Osteoblast (primary cell): Measurements from ENCODE around the gene ATP13A2. TPM values are rescaled to one million over a fixed set of nuclear protein-coding genes. Genes with fewer than 3 reads are reported as not detected.

ENCODE experiments used
- DNase-seq: peaks from one replicate; pipeline ENCODE4 v3.0.0; 2011; ENCODE audit warnings: low spot score, mixed read lengths; ENCODE audit not compliant: insufficient read length; ENCODE audit errors: missing footprints
- H2AFZ ChIP-seq: 2 replicates; pipeline ENCODE4 v1.6.0; 2011; ENCODE audit warnings: mild to moderate bottlenecking, low read length
- H3K27ac ChIP-seq: 2 replicates; pipeline ENCODE4 v1.5.1; 2011; ENCODE audit warnings: mild to moderate bottlenecking, low read depth, low read length, moderate library complexity
- H3K27me3 ChIP-seq: 2 replicates; pipeline ENCODE4 v1.6.0; 2012; ENCODE audit warnings: mild to moderate bottlenecking, control low read depth, inconsistent platforms, low read length, moderate library complexity; ENCODE audit not compliant: insufficient read depth
- H3K36me3 ChIP-seq: 2 replicates; pipeline ENCODE4 v1.5.1; 2011; ENCODE audit warnings: mild to moderate bottlenecking, low read length, control low read depth, moderate library complexity; ENCODE audit not compliant: insufficient read depth
- H3K4me1 ChIP-seq: 2 replicates; pipeline ENCODE4 v1.5.1; 2011; ENCODE audit warnings: mild to moderate bottlenecking, low read length, control low read depth, moderate library complexity; ENCODE audit not compliant: insufficient read depth
- H3K4me2 ChIP-seq: 2 replicates; pipeline ENCODE4 v1.6.0; 2011; ENCODE audit warnings: mild to moderate bottlenecking, low read length; ENCODE audit not compliant: insufficient read depth
- H3K4me3 ChIP-seq: fragments of 200-600 bp; sonication (generic); 3 replicates; pipeline ENCODE4 v1.5.1; 2012; ENCODE audit warnings: mild to moderate bottlenecking, low read length, inconsistent platforms; ENCODE audit not compliant: insufficient read depth
- H3K79me2 ChIP-seq: 2 replicates; pipeline ENCODE4 v1.6.0; 2012; ENCODE audit warnings: mild to moderate bottlenecking, low read length, control low read depth, inconsistent platforms; ENCODE audit not compliant: insufficient read depth
- H3K9me3 ChIP-seq: 2 replicates; pipeline ENCODE4 v1.5.1; 2011; ENCODE audit warnings: low read depth, low read length, control low read depth
- H4K20me1 ChIP-seq: 2 replicates; pipeline ENCODE4 v1.6.0; 2012; ENCODE audit warnings: mild to moderate bottlenecking, low read length, control low read depth; ENCODE audit not compliant: insufficient read depth
- CTCF ChIP-seq: IDR thresholded peaks from 2 replicates; pipeline ENCODE4 v1.5.1; 2011; ENCODE audit warnings: mild to moderate bottlenecking, low read depth, low read length, moderate library complexity; ENCODE audit errors: extremely low read depth
- total RNA-seq: library from RNA; depleted of rRNA; stranded (reverse); fragments of >200 nt; gene quantifications from 2 replicates; pipeline ENCODE4 v1.2.3, GENCODE V29; 2012

ATP13A2 gene
- total RNA-seq, 1 donor = 34.4 TPM

GRCh38 chr1:17046334-17046657 is 34.6 kb upstream of the ATP13A2 start:
- Histone ChIP-seq H3K9me3 (no peaks in the 10 kb centered on the region), H3K4me1 (peaks cover 6% of the 10 kb centered on the region), H4K20me1 (peaks cover 15% of the 10 kb centered on the region), H3K36me3 (peaks cover 46% of the 10 kb centered on the region), H3K4me2 (peak overlapping the region; percentile 80), H2AFZ (no peak overlapping the region), H3K27ac (no peak overlapping the region), H3K4me3 (no peak overlapping the region), H3K79me2 (peaks cover 56% of the 10 kb centered on the region), H3K27me3 (no peaks in the 10 kb centered on the region)
- DNase-seq = no peak
- TF ChIP-seq CTCF = no peak

GRCh38 chr1:17045634-17046333 is 34.1 kb upstream of the ATP13A2 start:
- peak overlapping the region; percentile 80 for H3K4me2 ChIP-seq
- peaks cover 50% of the 10 kb centered on the region for H3K79me2 ChIP-seq

GRCh38 chr1:17045150-17045549 is 33.4 kb upstream of the ATP13A2 start:
- no peak overlapping the region for H3K4me2 ChIP-seq

More at GRCh38 chr1:17045634-17046333, 34.1 kb upstream of the ATP13A2 start:
- H3K36me3 ChIP-seq = peaks cover 46% of the 10 kb centered on the region
- no peaks in the 10 kb centered on the region for H3K27me3 ChIP-seq
- H3K27ac ChIP-seq = peak overlapping the region; percentile 46
- peaks cover 14% of the 10 kb centered on the region for H4K20me1 ChIP-seq
- TF ChIP-seq CTCF = peak; percentile 83
- peak; percentile 83 for DNase-seq
- no peaks in the 10 kb centered on the region for H3K9me3 ChIP-seq
- peaks cover 6% of the 10 kb centered on the region for H3K4me1 ChIP-seq
- peak overlapping the region; percentile 57 for H3K4me3 ChIP-seq
- peak overlapping the region; percentile 78 for H2AFZ ChIP-seq

More at GRCh38 chr1:17045150-17045549, 33.4 kb upstream of the ATP13A2 start:
- peaks cover 14% of the 10 kb centered on the region for H4K20me1 ChIP-seq
- H3K36me3 ChIP-seq = peaks cover 40% of the 10 kb centered on the region
- no peak for TF ChIP-seq CTCF
- no peak for DNase-seq
- no peaks in the 10 kb centered on the region for H3K9me3 ChIP-seq
- H3K27ac ChIP-seq = no peak overlapping the region
- H3K4me1 ChIP-seq = peaks cover 6% of the 10 kb centered on the region
- H3K79me2 ChIP-seq = peaks cover 47% of the 10 kb centered on the region
- no peak overlapping the region for H2AFZ ChIP-seq
- H3K27me3 ChIP-seq = no peaks in the 10 kb centered on the region
- H3K4me3 ChIP-seq = no peak overlapping the region
